ENCODE data around the gene CLCN1.

- TF ChIP-seq RFX5 (IDR thresholded peaks at IDR 0.05) (no peak), SMC3 (IDR thresholded peaks at IDR 0.05) (no peak), ZFP36 (IDR thresholded peaks at IDR 0.05; ENCODE audit: borderline replicate concordance, partially characterized antibody) (no peak), EP300 (IDR thresholded peaks at IDR 0.05) (no peak), NFE2L2 (conservative IDR thresholded peaks at IDR 0.05; ENCODE audit: low read length) (no peak), USF2 (IDR thresholded peaks at IDR 0.05) (no peak), KDM1A (IDR thresholded peaks at IDR 0.05; ENCODE audit: low read depth) (no peak)
- TF ChIP-seq, protein P1, sequence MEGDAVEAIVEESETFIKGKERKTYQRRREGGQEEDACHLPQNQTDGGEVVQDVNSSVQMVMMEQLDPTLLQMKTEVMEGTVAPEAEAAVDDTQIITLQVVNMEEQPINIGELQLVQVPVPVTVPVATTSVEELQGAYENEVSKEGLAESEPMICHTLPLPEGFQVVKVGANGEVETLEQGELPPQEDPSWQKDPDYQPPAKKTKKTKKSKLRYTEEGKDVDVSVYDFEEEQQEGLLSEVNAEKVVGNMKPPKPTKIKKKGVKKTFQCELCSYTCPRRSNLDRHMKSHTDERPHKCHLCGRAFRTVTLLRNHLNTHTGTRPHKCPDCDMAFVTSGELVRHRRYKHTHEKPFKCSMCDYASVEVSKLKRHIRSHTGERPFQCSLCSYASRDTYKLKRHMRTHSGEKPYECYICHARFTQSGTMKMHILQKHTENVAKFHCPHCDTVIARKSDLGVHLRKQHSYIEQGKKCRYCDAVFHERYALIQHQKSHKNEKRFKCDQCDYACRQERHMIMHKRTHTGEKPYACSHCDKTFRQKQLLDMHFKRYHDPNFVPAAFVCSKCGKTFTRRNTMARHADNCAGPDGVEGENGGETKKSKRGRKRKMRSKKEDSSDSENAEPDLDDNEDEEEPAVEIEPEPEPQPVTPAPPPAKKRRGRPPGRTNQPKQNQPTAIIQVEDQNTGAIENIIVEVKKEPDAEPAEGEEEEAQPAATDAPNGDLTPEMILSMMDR (IDR thresholded peaks at IDR 0.05) = no peak
Observed at GRCh38 chr7:143279186-143280098, 36.5 kb upstream of the CLCN1 start.
